Right lobe of liver (tissue), 4 donors: ENCODE measurements around the gene PLEKHG3.

Source experiments
- POLR2A ChIP-seq: fragments of 450-650 bp; IDR thresholded peaks from one replicate; pipeline ENCODE4 v1.6.1; 2017; ENCODE audit warnings: antibody characterized with exemption, mild to moderate bottlenecking
- TF ChIP-seq, protein P1 (sequence below), 4 donors: fragments of 200-600 bp in 3 of 4; fragments of 450-650 bp in 1 of 4; IDR thresholded peaks; one replicate each; pipeline versions ENCODE4 v1.5.1 to v1.8.0; 2016 to 2022; ENCODE audit warnings: antibody characterized with exemption in 4 of 4, mild to moderate bottlenecking in 2 of 4
- donor health status: DM: no; HTN: no; CAD: no.
- donor health status: DM: no; HTN: no; CAD: no.
- donor health status: DM: no; HTN: yes; CAD: no.

DNA sequence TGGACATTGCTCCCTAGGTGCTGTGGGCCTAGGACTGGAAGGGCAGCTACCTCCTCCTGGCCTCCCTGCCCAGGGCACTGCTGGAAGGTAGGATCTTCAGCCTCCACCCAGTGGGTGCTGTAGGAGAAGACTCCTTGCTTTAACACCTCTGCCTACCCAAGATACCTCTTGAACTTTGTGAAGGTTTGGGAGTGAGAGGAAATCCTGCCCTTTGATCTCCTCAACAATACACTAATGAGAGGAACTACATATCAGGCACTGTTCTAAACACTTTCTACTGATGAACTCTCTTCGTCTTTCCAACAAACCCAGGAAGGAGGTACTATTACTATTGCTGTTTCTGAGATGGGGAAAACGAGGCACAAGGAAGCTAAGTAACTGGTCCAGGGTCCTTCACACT lies 66.9 kb downstream of the PLEKHG3 start:
- TF ChIP-seq, protein P1, sequence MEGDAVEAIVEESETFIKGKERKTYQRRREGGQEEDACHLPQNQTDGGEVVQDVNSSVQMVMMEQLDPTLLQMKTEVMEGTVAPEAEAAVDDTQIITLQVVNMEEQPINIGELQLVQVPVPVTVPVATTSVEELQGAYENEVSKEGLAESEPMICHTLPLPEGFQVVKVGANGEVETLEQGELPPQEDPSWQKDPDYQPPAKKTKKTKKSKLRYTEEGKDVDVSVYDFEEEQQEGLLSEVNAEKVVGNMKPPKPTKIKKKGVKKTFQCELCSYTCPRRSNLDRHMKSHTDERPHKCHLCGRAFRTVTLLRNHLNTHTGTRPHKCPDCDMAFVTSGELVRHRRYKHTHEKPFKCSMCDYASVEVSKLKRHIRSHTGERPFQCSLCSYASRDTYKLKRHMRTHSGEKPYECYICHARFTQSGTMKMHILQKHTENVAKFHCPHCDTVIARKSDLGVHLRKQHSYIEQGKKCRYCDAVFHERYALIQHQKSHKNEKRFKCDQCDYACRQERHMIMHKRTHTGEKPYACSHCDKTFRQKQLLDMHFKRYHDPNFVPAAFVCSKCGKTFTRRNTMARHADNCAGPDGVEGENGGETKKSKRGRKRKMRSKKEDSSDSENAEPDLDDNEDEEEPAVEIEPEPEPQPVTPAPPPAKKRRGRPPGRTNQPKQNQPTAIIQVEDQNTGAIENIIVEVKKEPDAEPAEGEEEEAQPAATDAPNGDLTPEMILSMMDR (IDR thresholded peaks at IDR 0.05): no peak
- TF ChIP-seq POLR2A: no peak
